Hepatocyte (in vitro differentiated cells): Measurements from ENCODE around the gene STAT2. TPM values are rescaled to one million over a fixed set of nuclear protein-coding genes. Genes with fewer than 3 reads are reported as not detected.

Experiments used
- DNase-seq: peaks from one replicate; pipeline ENCODE4 v3.0.0-alpha.2; 2016; ENCODE audit warnings: low spot score
- H2AFZ ChIP-seq: fragments of 200-600 bp; sonication (generic); 2 replicates; pipeline ENCODE4 v1.6.0; 2016; ENCODE audit warnings: antibody characterized with exemption, mild to moderate bottlenecking
- H3K27ac ChIP-seq: fragments of 200-600 bp; sonication (generic); 2 replicates; pipeline ENCODE4 v1.5.1; 2016; ENCODE audit warnings: mild to moderate bottlenecking
- H3K27me3 ChIP-seq: fragments of 200-600 bp; sonication (generic); 2 replicates; pipeline ENCODE4 v1.6.1; 2016
- H3K36me3 ChIP-seq: fragments of 200-600 bp; sonication (generic); replicated peaks from 2 replicates; pipeline ENCODE4 v1.5.1; 2016; ENCODE audit warnings: low read depth; ENCODE audit not compliant: insufficient read depth
- H3K4me1 ChIP-seq: fragments of 200-600 bp; sonication (generic); 2 replicates; pipeline ENCODE4 v1.5.1; 2016; ENCODE audit warnings: mild to moderate bottlenecking, moderate library complexity; ENCODE audit not compliant: insufficient read depth
- H3K4me2 ChIP-seq: fragments of 200-600 bp; sonication (generic); 2 replicates; pipeline ENCODE4 v1.6.0; 2016
- H3K4me3 ChIP-seq: fragments of 200-600 bp; sonication (generic); 2 replicates; pipeline ENCODE4 v1.5.1; 2016; ENCODE audit warnings: mild to moderate bottlenecking
- H3K79me2 ChIP-seq: fragments of 200-600 bp; sonication (generic); 2 replicates; pipeline ENCODE4 v1.6.0; 2017; ENCODE audit warnings: mild to moderate bottlenecking
- H3K9me2 ChIP-seq: fragments of 200-600 bp; sonication (generic); replicated peaks from 2 replicates; pipeline ENCODE4 v1.6.0; 2017; ENCODE audit warnings: mild to moderate bottlenecking; ENCODE audit not compliant: insufficient read depth
- H3K9me3 ChIP-seq: fragments of 200-600 bp; sonication (generic); 2 replicates; pipeline ENCODE4 v1.5.1; 2016; ENCODE audit warnings: low read depth, mild to moderate bottlenecking
- H4K20me1 ChIP-seq: fragments of 200-600 bp; sonication (generic); 2 replicates; pipeline ENCODE4 v1.6.0; 2016; ENCODE audit warnings: mild to moderate bottlenecking; ENCODE audit not compliant: insufficient read depth, poor library complexity, severe bottlenecking
- EZH2 ChIP-seq: fragments of 200-600 bp; sonication (generic); IDR thresholded peaks from 2 replicates; pipeline ENCODE4 v1.6.1; 2016; ENCODE audit warnings: antibody characterized with exemption, mild to moderate bottlenecking, borderline replicate concordance
- EZH2phosphoT487 ChIP-seq: fragments of 200-600 bp; sonication (generic); IDR thresholded peaks from one replicate; pipeline ENCODE4 v1.6.1; 2018; ENCODE audit warnings: antibody characterized with exemption, mild to moderate bottlenecking, low read depth, moderate library complexity; ENCODE audit not compliant: unreplicated experiment, severe bottlenecking
- WGBS: methylation state at CpG from one replicate; pipeline ENCODE4 v1.1.6; 2016; ENCODE audit warnings: low lambda C conversion rate; ENCODE audit errors: missing lambda C conversion rate; 5-methylcytosine and 5-hydroxymethylcytosine counted together
- polyA plus RNA-seq: library from polyadenylated mRNA; unstranded; fragments of >200 nt; fragmentation: Nextera tagmentation; extraction: Ambion mirVana; gene quantifications from 2 replicates; pipeline ENCODE4 v1.2.1, GENCODE V29; 2016
- total RNA-seq: library from RNA; depleted of rRNA; stranded (reverse); fragments of >200 nt; gene quantifications from 2 replicates; pipeline ENCODE4 v1.2.3, GENCODE V29; 2014
- TF ChIP-seq, protein P1 (sequence below): fragments of 200-600 bp; sonication (generic); IDR thresholded peaks from 2 replicates; pipeline ENCODE4 v1.5.1; 2016; ENCODE audit warnings: antibody characterized with exemption, mild to moderate bottlenecking; ENCODE audit not compliant: poor library complexity

The STAT2 gene
- total and polyA plus RNA-seq, 2 experiments from 2014 or later, result 90.1 to 157 TPM

DNA sequence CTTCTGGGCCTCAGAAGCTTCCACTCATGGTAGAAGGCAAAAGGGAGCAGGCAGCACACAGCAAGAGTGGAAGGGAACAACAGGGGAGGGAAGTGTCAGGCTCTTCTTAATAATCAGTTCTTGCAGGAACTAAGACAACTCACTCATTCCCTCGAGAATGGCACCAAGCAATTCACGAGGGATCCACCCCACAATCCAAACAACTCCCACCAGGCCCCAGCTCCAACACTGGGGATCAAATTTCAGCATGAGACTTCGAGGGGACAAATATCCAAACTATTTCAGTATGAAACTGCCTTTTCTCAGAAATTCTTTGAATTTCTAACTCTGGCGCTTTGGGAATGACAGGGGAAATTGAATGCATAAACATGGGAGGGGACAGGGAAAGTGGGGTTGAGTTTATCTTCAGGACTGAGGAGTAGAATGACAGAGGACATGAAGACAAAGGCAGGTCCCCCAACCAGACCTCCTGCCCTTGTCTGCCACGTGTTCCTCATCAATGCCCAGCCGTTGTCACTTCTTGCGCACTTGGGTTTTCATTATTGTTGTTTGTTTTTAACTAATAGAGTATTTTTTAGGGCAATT lies 27.3 kb upstream of the STAT2 start:
- Histone ChIP-seq H3K27ac (peak overlapping the region; percentile 1), H3K27me3 (no peaks in the 10 kb centered on the region), H3K79me2 (no peaks in the 10 kb centered on the region), H2AFZ (peak overlapping the region; percentile 21), H3K9me3 (no peaks in the 10 kb centered on the region), H3K4me1 (peaks cover 9% of the 10 kb centered on the region), H4K20me1 (no peaks in the 10 kb centered on the region), H3K4me3 (no peak overlapping the region), H3K36me3 (no peaks in the 10 kb centered on the region), H3K4me2 (no peak overlapping the region), H3K9me2 (no peaks in the 10 kb centered on the region)
- TF ChIP-seq EZH2phosphoT487 (no peak), EZH2 (no peak)
- TF ChIP-seq, protein P1, sequence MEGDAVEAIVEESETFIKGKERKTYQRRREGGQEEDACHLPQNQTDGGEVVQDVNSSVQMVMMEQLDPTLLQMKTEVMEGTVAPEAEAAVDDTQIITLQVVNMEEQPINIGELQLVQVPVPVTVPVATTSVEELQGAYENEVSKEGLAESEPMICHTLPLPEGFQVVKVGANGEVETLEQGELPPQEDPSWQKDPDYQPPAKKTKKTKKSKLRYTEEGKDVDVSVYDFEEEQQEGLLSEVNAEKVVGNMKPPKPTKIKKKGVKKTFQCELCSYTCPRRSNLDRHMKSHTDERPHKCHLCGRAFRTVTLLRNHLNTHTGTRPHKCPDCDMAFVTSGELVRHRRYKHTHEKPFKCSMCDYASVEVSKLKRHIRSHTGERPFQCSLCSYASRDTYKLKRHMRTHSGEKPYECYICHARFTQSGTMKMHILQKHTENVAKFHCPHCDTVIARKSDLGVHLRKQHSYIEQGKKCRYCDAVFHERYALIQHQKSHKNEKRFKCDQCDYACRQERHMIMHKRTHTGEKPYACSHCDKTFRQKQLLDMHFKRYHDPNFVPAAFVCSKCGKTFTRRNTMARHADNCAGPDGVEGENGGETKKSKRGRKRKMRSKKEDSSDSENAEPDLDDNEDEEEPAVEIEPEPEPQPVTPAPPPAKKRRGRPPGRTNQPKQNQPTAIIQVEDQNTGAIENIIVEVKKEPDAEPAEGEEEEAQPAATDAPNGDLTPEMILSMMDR, result no peak
- 33% methylated on average over 7 of the region's 7 CpGs for WGBS
- DNase-seq, result no peak

- 100% methylated on average over 1 of the region's 1 CpG for WGBS
Measured at GRCh38 chr12:56385873-56386272, 26.0 kb upstream of the STAT2 start.

GRCh38 chr12:56382611-56383010 lies 22.7 kb upstream of the STAT2 start:
- Histone ChIP-seq H2AFZ (no peak overlapping the region), H3K9me2 (no peaks in the 10 kb centered on the region), H3K79me2 (no peaks in the 10 kb centered on the region), H3K4me2 (no peak overlapping the region), H3K36me3 (no peaks in the 10 kb centered on the region), H3K27ac (no peak overlapping the region), H3K4me1 (peaks cover 13% of the 10 kb centered on the region), H3K9me3 (no peaks in the 10 kb centered on the region), H3K4me3 (no peak overlapping the region), H3K27me3 (no peaks in the 10 kb centered on the region), H4K20me1 (no peaks in the 10 kb centered on the region)
- 94% methylated on average over 16 of the region's 16 CpGs for WGBS
- TF ChIP-seq EZH2phosphoT487, result no peak
- TF ChIP-seq, protein P1, result no peak
- TF ChIP-seq EZH2, result no peak
- no peak for DNase-seq

More at GRCh38 chr12:56385873-56386272, 26.0 kb upstream of the STAT2 start:
- H3K36me3 ChIP-seq, result no peaks in the 10 kb centered on the region
- H3K4me3 ChIP-seq, result no peak overlapping the region
- peak; percentile 39 for DNase-seq
- no peaks in the 10 kb centered on the region for H3K79me2 ChIP-seq
- no peaks in the 10 kb centered on the region for H4K20me1 ChIP-seq
- H3K4me2 ChIP-seq, result no peak overlapping the region
- no peaks in the 10 kb centered on the region for H3K9me3 ChIP-seq
- H3K9me2 ChIP-seq, result no peaks in the 10 kb centered on the region
- H2AFZ ChIP-seq, result no peak overlapping the region
- no peaks in the 10 kb centered on the region for H3K27me3 ChIP-seq
- peaks cover 9% of the 10 kb centered on the region for H3K4me1 ChIP-seq
- H3K27ac ChIP-seq, result no peak overlapping the region
- TF ChIP-seq EZH2phosphoT487 (no peak), EZH2 (no peak)
- TF ChIP-seq, protein P1, result no peak
